LNCAP (cell line): ENCODE results near the gene TRIM46.

Experiments used
- CTCF ChIP-seq: fragments of 450-650 bp; IDR thresholded peaks from 2 replicates; pipeline ENCODE4 v1.5.1; 2017; ENCODE audit warnings: mild to moderate bottlenecking

TRIM46 gene

GRCh38 chr1:155226910-155227260 is 53.2 kb downstream of the TRIM46 start:
- 0 out of 2 replicates have a peak, but pooled peaks have one; percentile 25 for TF ChIP-seq CTCF

DNA sequence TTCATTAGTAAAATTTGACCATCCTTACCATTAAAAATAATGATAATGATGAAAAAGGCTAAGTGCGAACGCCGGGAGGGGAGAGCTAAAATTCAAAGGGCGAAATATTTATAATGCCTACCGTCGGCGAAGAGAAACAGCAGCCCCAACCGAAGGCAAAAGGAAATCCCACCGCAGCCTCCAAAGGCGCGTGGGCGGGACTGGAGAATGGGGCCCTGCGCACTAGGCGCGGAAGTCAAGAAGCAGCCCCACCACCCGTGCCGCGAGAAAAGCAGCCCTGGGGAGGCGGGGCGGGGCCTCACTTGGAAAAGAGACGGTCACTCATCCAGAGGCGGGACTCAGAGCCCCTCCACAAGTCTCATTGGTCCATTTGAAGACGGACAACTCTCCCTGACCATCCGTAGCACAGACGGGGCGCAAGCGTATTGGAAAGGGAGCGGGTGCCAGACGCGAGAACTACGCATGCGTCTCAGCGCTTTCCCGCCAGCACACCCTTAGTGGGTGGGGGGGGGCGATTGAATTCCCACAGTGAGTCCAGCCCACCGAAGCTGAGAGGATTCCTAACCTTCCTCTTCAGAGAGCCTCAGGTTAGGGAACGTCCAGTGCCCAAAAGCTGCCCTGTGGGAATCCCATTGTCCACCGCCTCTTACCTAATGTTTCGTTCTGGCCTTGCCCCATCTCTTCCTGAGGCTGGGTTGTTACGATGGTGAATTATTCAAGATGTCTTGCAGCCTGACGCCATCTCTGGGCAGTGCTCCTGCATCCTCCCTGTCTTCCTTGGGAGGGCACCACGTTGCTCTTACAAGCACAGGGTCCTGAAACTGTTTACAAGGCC is 53.8 kb downstream of the TRIM46 start:
- no peak for TF ChIP-seq CTCF

- no peak for TF ChIP-seq CTCF
Observed at GRCh38 chr1:155228096-155228427, 54.4 kb downstream of the TRIM46 start.
